Stomach (tissue), 9 donors: ENCODE results near the gene NBR1. TPM values are rescaled to one million over a fixed set of nuclear protein-coding genes. Genes with fewer than 3 reads are reported as not detected.
"Not testable (repeated sequence)": the region's sequence is repeated elsewhere in the genome, so short reads cannot be mapped to it uniquely, and the experiment has no call there.

Source experiments
- DNase-seq, 2 donors: peaks; one replicate each; pipeline versions ENCODE4 v3.0.0 to v3.0.0-alpha.2; 2013 to 2019
- H3K27ac ChIP-seq, 5 donors: fragments of 200-600 bp in 4 of 5; sonication (generic) in 4 of 5; one replicate each; pipeline ENCODE4 v1.5.1; 2013 to 2019; ENCODE audit warnings: mild to moderate bottlenecking in 1 of 5, moderate library complexity in 1 of 5
- H3K27me3 ChIP-seq, 3 donors: fragments of 200-600 bp; sonication (generic); one replicate each; pipeline ENCODE4 v1.5.1; 2017 to 2019; ENCODE audit warnings: mixed run types in 1 of 3
- H3K36me3 ChIP-seq, 4 donors: fragments of 200-600 bp; sonication (generic); 1 replicate in 3 of 4; 2 replicates in 1 of 4; pipeline ENCODE4 v1.5.1; 2016 to 2019
- H3K4me1 ChIP-seq, 4 donors: fragments of 200-600 bp; sonication (generic); one replicate each; pipeline ENCODE4 v1.5.1; 2016 to 2019
- H3K4me3 ChIP-seq, 4 donors: fragments of 200-600 bp; sonication (generic) in 3 of 4; one replicate each; pipeline ENCODE4 v1.5.1; 2016 to 2019; ENCODE audit warnings: mild to moderate bottlenecking in 1 of 4
- H3K9me3 ChIP-seq, 4 donors: fragments of 200-600 bp; sonication (generic); one replicate each; pipeline ENCODE4 v1.5.1; 2016 to 2019
- CTCF ChIP-seq, 7 experiments: fragments of 450-650 bp in 4 of 7; fragments of 200-600 bp in 3 of 7; sonication (generic) in 3 of 7; IDR thresholded peaks; one replicate each; pipeline ENCODE4 v1.5.1; 2016 to 2019; ENCODE audit warnings: antibody characterized with exemption in 7 of 7, control low read depth in 2 of 7, mild to moderate bottlenecking in 1 of 7
- EP300 ChIP-seq: sonication (generic); formaldehyde crosslinking; IDR thresholded peaks from one replicate; pipeline ENCODE4 v1.6.1; 2017; ENCODE audit warnings: antibody characterized with exemption
- POLR2A ChIP-seq, 4 donors: fragments of 450-650 bp; IDR thresholded peaks; one replicate each; pipeline ENCODE4 v1.6.1; 2016; ENCODE audit warnings: antibody characterized with exemption in 4 of 4, control low read depth in 2 of 4, mild to moderate bottlenecking in 1 of 4, moderate library complexity in 1 of 4
- POLR2AphosphoS5 ChIP-seq, 3 donors: sonication (generic); formaldehyde crosslinking; IDR thresholded peaks; one replicate each; pipeline ENCODE4 v1.6.1; 2016; ENCODE audit warnings: antibody characterized with exemption in 3 of 3
- WGBS, 5 donors: extraction: QIAGEN DNeasy Blood & Tissue Kit in 3 of 5; methylation state at CpG; one replicate each; pipeline versions ENCODE4 v1.1.5 to v1.1.7; 2013 to 2018; 5-methylcytosine and 5-hydroxymethylcytosine counted together
- intact Hi-C: fragments of 100-400 bp; cut with DNase I; formaldehyde crosslinking; loops from one replicate; pipeline ENCODE4 v1.15.1; 2023; ENCODE audit warnings: low total_unique reads
- polyA plus RNA-seq, 3 donors: library from polyadenylated mRNA; stranded (reverse); fragments of 200-250 nt; gene quantifications; one replicate each; pipeline ENCODE4 v1.2.3, GENCODE V29; 2013
- total RNA-seq, 5 donors: library from RNA; depleted of rRNA; stranded (reverse); fragments of >200 nt; gene quantifications; one replicate each; pipeline versions ENCODE4 v1.1.0 to v1.2.3, GENCODE V29; 2014 to 2016
- donor health status: healthy with polysubstance abuse.
- donor health status: Bipolar disorder and iron deficiency.
- donor health status: healthy.

NBR1 gene
- total and polyA plus RNA-seq, 8 donors, result 25.4 to 107 (median 43.8) TPM

GRCh38 chr17:43126911-43127290 is 44.1 kb upstream of the NBR1 start:
- H3K4me3 ChIP-seq, result peak overlapping the region in 1 of 4 donors; percentile 80
- no peaks in the 10 kb centered on the region for H3K9me3 ChIP-seq
- DNase-seq, result no peak
- TF ChIP-seq POLR2A (IDR thresholded peaks at IDR 0.05) (no peak), POLR2AphosphoS5 (IDR thresholded peaks at IDR 0.05) (no peak), CTCF (IDR thresholded peaks at IDR 0.05) (no peak), EP300 (no peak)
- peaks cover 0 to 8% (median 5%) of the 10 kb centered on the region in 4 donors for H3K36me3 ChIP-seq
- H3K27ac ChIP-seq, result peak overlapping the region in 1 of 5 donors; percentile 89
- intact Hi-C loops, result loop anchor here (5.0 to 10.0 kb wide), 2 partner anchors 45 to 102 kb away; partner anchors contain the start of genes NBR1, RND2 and VAT1
- no peaks in the 10 kb centered on the region for H3K27me3 ChIP-seq
- peaks cover 20 to 56% (median 51%) of the 10 kb centered on the region in 4 donors for H3K4me1 ChIP-seq
- WGBS, 5 donors, result 96 to 98% (median 96%) methylated on average over 20 to 24 of the region's 24 CpGs; no CpG with 5 or more reads in 1 of the 5 donors

- not testable (repeated sequence) for H3K4me3 ChIP-seq, H3K9me3 ChIP-seq, H3K27me3 ChIP-seq, DNase-seq
- Histone ChIP-seq H3K4me1 (peaks cover 20 to 56% (median 51%) of the 10 kb centered on the region in 4 donors), H3K27ac (peak overlapping the region in 1 of 5 donors; percentile 89), H3K36me3 (peaks cover 0 to 13% (median 10%) of the 10 kb centered on the region in 4 donors)
- intact Hi-C loops, result loop anchor here (5.0 to 10.0 kb wide), 2 partner anchors 45 to 103 kb away; partner anchors contain the start of genes NBR1, RND2 and VAT1
- WGBS, 5 donors, result 88 to 97% (median 94%) methylated on average over 6 of the region's 6 CpGs
Measured at GRCh38 chr17:43127333-43127876, 43.6 kb upstream of the NBR1 start.

- intact Hi-C loops, result loop anchor here (5.0 to 10.0 kb wide), 2 partner anchors 43 to 105 kb away; partner anchors contain the start of genes NBR1, RND2 and VAT1
- Histone ChIP-seq H3K9me3 (no peaks in the 10 kb centered on the region), H3K36me3 (peaks cover 14 to 35% (median 32%) of the 10 kb centered on the region in 4 donors), H3K27ac (peak overlapping the region; percentile 74 to 84 (median 80)), H3K4me1 (peaks cover 20 to 48% (median 45%) of the 10 kb centered on the region in 4 donors), H3K27me3 (no peaks in the 10 kb centered on the region), H3K4me3 (peak overlapping the region in 3 of 4 donors; percentile 3 to 28 (median 20))
- WGBS, 5 donors, result 30 to 54% (median 31%) methylated on average over 11 of the region's 11 CpGs
- no peak for TF ChIP-seq POLR2A (IDR thresholded peaks at IDR 0.05)
- TF ChIP-seq CTCF (IDR thresholded peaks at IDR 0.05), result no peak
- TF ChIP-seq POLR2AphosphoS5 (IDR thresholded peaks at IDR 0.05), result no peak
- no peak for TF ChIP-seq EP300
- no peak for DNase-seq
Measured at GRCh38 chr17:43129671-43130010, 41.4 kb upstream of the NBR1 start.

GRCh38 chr17:43132117-43132516 is 38.9 kb upstream of the NBR1 start:
- H3K27ac ChIP-seq, result no peak overlapping the region
- H3K36me3 ChIP-seq, result peaks cover 18 to 48% (median 44%) of the 10 kb centered on the region in 4 donors
- H3K9me3 ChIP-seq, result no peaks in the 10 kb centered on the region
- 79 to 94% (median 89%) methylated on average over 2 of the region's 2 CpGs for WGBS, 5 donors
- H3K27me3 ChIP-seq, result no peaks in the 10 kb centered on the region
- intact Hi-C loops, result no loop called here
- H3K4me1 ChIP-seq, result peaks cover 12 to 29% (median 25%) of the 10 kb centered on the region in 4 donors
- H3K4me3 ChIP-seq, result no peak overlapping the region
- TF ChIP-seq POLR2AphosphoS5 (IDR thresholded peaks at IDR 0.05) (no peak), EP300 (no peak), POLR2A (IDR thresholded peaks at IDR 0.05) (no peak), CTCF (IDR thresholded peaks at IDR 0.05) (no peak)
- DNase-seq, result no peak

- H3K27me3 ChIP-seq, intact Hi-C loops, H3K27ac ChIP-seq, H3K9me3 ChIP-seq, DNase-seq, H3K4me3 ChIP-seq: not testable (repeated sequence)
- Histone ChIP-seq H3K36me3 (peaks cover 18 to 45% (median 43%) of the 10 kb centered on the region in 4 donors), H3K4me1 (peaks cover 10 to 20% (median 17%) of the 10 kb centered on the region in 4 donors)
- WGBS, 5 donors, result 93 to 100% (median 96%) methylated on average over 5 of the region's 5 CpGs
Measured at GRCh38 chr17:43133439-43133838, 37.6 kb upstream of the NBR1 start.
